ENCODE results near the gene ZNF618.

Gene ZNF618

GRCh38 chr9:114002271-114002985 lies 126.3 kb downstream of the ZNF618 start:
- DNase-seq = no peak

DNA sequence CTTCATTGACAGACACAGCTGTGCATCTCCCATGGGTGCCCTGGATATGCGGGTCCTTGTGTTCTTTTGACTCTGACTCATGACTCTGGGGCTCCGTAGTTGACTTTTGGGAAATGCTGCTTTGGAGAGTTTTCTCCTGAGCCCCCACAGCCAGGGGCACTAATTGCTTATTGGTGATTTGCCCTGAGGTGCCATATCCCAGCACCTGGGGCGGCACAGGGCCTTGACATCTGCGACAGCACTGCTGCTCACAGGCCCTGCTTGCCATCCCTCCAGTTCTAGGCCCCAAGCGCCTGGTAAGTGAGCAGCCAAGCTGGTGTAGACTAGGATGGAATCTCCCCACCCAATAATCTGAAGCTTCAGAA lies 126.9 kb downstream of the ZNF618 start:
- no peak for DNase-seq

- no peak for DNase-seq
Measured at GRCh38 chr9:114003351-114003750, 127.2 kb downstream of the ZNF618 start.

DNA sequence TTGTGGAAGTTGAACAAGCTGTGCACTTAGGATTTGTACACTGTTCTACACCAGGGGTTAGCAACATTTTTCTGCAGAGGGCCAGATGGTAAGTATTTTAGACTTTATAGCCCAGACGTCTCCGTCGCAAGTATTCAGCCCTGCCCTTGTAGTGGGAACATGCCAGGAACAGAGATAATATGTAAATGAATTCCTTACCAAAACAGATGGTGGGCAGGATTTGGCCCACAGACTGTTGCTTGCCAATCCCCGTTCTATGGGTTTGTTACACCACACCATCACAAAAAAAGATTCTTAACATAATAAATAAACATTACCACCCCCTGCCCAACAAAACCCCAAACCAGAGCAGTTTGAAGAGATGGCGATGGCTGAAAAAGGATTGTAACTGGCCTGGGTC lies 127.6 kb downstream of the ZNF618 start:
- DNase-seq = no peak

DNA sequence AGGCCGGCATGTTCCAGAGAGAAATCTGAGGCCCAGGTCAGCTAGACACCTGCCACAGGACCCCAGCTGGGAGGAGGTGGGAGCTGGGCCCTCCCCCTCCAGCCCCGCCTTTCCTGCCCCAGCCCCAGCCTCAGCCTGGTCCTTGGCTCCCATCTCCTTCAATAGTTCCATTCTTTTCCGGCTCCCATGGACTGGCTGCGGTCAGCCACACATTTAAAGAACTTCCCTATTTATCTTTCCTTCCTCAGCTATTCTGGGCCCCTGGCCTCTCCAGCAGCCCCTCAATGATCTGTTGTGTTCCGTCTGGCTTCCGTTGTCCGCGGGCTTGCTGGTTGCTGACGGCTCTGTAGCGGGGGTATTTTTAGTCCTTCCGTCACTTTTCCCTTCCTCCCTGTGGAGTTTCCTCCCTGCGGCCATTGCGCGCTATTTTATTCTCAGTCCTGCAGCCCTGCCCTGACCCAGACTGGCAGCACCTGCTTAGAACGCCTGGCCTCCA lies 128.2 kb downstream of the ZNF618 start:
- DNase-seq = no peak

- no peak for DNase-seq
Measured at GRCh38 chr9:114005371-114006154, 129.5 kb downstream of the ZNF618 start.

DNA sequence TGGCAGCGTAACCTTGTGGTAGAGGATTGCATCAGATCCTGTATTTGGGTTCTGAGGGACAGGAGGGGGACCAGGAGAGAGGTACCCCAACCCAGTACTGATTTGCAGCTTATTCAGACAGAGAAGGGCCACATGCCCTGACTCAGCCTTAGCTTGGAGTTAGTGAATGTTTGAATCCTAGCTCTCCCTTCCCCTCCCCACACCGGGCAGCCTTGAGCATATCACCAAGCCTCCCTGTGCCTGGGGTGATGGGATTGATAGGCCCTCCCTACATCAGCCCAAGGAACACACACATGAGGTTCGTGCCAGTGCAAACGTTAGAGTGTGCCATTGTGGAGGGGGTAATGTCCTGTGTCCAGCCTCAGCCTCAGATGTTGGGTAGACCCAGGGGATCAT lies 130.0 kb downstream of the ZNF618 start:
- no peak for DNase-seq

- no peak for DNase-seq
Measured at GRCh38 chr9:114006931-114007691, 131.0 kb downstream of the ZNF618 start.

- DNase-seq = no peak
Measured at GRCh38 chr9:114007991-114008666, 132.0 kb downstream of the ZNF618 start.

- no peak for DNase-seq
Measured at GRCh38 chr9:114008667-114009410, 132.7 kb downstream of the ZNF618 start.

DNA sequence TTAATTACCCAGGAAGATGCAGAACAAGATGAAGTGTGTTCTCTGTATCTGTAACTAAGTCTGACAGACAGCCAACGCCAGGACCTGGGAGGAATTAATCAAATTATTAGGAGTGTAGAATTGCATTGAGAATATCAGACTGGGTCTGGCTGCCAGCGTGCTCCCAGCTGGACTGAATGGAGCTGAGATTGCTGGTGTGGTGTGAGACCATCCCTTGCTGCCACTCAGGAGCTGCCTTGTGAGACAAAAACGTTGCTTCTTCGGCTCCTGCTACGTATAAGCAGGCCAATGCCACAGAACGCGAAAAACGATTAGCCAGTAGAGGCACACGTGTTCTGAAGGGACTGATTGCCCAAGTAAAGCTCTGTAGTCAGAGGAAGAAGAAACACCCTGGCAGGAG lies 135.2 kb downstream of the ZNF618 start:
- DNase-seq = no peak

DNA sequence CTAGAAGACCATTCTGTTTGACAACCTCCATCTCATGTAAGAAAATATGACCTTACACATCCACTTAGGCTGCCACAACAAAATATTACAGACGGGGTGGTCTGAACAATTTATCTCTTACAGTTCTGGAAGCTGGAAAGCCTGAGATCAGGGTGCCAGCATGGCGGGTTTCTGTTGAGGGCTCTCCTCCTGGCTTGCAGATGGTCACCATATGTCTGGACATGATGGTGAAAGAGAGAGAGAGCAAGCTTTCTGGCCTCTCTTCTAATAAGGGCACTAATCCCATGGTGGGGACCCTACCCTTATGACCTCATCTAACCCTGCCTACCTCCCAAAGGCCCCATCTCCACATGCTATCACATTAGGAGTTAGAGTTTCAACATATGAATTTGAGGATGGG lies 136.0 kb downstream of the ZNF618 start:
- no peak for DNase-seq

- no peak for DNase-seq
Measured at GRCh38 chr9:114014044-114014443, 137.9 kb downstream of the ZNF618 start.

DNA sequence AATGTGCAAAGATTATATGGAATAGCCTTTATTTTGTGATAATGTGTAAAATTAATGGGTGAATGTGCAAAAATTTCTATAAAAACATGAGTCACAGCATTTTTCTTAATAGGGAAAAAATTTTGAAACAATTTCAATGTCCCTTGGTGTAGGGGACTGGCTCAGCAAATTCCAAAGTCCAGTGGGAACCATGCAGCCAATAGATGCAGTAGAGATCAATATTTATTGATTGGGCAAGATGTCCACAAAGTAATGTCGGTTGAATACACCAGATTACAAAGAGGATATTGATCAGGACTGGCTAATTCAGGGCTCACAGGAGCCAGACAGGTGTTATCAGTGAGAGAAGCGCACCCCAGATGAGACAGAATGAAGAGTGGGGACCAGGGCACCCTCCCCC lies 139.5 kb downstream of the ZNF618 start:
- DNase-seq = no peak

DNA sequence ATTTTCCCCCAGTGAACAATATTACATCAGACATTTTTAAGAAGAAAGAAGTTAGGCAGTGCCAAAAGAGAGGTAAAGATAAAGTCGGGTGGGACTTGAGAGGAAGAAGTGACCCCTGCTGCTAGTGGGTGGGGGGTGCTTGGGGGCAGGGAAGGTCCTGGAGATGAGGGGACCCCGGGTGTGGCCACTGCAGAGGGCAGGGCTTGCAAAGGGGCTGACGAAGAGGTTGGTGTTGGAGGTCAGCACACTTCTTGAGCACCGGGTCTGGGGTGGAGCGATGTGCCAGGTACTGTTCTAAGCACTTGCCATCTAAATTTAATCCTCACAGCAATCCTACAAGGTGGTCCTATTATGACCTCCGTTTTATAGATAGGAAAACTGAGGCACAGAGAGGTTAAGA lies 140.0 kb downstream of the ZNF618 start:
- DNase-seq = no peak

GRCh38 chr9:114016629-114017423 lies 140.7 kb downstream of the ZNF618 start:
- no peak for DNase-seq

DNA sequence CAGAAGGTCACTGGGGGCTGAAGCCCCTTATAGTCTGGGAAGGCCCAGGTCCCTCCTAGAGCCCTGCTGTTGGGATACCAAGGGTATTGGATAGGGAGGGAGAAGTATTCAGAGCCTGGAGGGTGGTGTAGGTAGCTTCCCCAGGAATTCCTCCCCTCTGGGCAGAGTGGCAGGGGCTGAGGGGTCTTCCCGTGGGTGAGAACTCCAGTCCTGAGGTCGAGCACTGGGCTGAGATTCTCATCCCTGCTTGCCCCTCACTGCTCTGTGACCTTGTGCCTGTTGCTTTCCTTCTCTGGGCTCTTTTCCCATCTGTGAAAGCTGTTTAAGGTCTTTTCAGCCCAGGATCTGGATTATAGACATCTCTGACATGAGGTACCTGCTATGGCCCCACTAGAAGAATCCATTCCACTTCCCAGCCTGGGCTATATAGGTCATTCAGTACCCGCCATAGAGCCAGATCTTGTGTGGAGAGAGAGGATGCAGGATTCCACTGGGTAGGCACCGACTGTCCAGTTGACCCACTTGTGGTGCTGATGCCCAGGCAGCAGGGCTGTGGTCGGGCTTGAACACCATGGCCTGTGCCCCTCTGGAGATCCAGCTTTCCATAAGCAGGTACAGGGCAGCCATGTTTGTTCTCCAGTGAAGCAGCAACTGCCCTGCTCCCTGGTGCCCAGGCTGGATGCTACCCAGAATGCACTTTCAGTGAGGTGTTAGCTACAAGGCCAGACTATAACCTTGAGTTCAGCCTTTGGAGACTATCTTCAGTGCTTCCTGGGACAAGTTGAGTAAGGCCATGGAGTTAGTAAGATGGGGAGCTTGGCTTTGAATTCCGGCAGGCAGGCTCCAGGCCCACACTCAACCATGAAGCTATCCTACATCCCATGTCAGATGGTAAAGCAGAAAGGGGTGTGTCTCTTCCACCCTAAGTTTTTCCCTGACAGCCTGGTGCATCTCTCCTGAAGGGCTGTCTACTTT lies 141.9 kb downstream of the ZNF618 start:
- DNase-seq = no peak

GRCh38 chr9:114021578-114021977 lies 145.5 kb downstream of the ZNF618 start:
- DNase-seq = no peak

DNA sequence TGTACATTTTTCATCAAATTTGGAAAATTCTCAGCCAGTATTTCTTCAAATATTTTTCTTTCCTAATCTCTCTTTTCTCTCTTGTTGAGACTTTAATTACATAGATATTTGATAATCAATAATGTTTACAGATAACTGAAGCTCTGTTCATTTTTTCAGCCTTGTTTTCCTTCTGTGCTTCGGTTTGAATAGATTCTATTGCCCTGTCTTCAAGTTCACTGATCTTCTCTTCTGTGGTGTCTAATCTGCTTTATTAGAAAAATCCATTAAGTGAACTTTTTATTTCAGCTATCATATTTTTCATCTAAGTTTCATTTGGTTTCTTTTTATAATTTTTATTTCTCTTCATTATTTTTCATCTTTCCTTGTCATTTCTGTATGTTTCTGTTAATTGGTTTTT lies 147.9 kb downstream of the ZNF618 start:
- no peak for DNase-seq

- no peak for DNase-seq
Measured at GRCh38 chr9:114025196-114025753, 149.2 kb downstream of the ZNF618 start.
